OCI-LY7 (cell line): ENCODE measurements around the gene TALDO1. TPM values are rescaled to one million over a fixed set of nuclear protein-coding genes. Genes with fewer than 3 reads are reported as not detected.

Experiments
- BruUV-seq: library from RNA; stranded (reverse); fragments of 400-500 nt; replicated peaks from 2 replicates; lab custom pipeline; 2021; lab: Mats Ljungman, UMichigan
- CTCF ChIA-PET: fragments of 300-600 bp; sonication (Branson Sonifier 250); formaldehyde crosslinking; loops from one replicate; lab custom pipeline; 2022; ENCODE audit warnings: antibody characterized with exemption; ENCODE audit not compliant: unreplicated experiment; lab: Charles Lee
- POLR2A ChIA-PET: fragments of 300-600 bp; sonication (Branson Sonifier 250); formaldehyde crosslinking; loops from one replicate; lab custom pipeline; 2022; ENCODE audit warnings: antibody characterized with exemption; lab: Charles Lee
- DNase-seq: peaks from one replicate; pipeline ENCODE4 v3.0.0-alpha.2; 2015; ENCODE audit warnings: low spot score
- H2AFZ ChIP-seq: fragments of 200-600 bp; sonication (generic), shearing (Covaris generic); 2 replicates; pipeline ENCODE4 v1.6.1; 2014; ENCODE audit warnings: mild to moderate bottlenecking, antibody characterized with exemption, low read length, moderate library complexity
- H3K27ac ChIP-seq: fragments of 200-600 bp; sonication (generic); 2 replicates; pipeline ENCODE4 v1.5.1; 2014; ENCODE audit warnings: mixed run types, low read depth, mild to moderate bottlenecking, moderate library complexity, low read length, inconsistent platforms; ENCODE audit not compliant: poor library complexity, severe bottlenecking
- H3K36me3 ChIP-seq: fragments of 200-600 bp; sonication (generic); 2 replicates; pipeline ENCODE4 v1.6.1; 2014; ENCODE audit warnings: mild to moderate bottlenecking, antibody characterized with exemption, low read length, moderate library complexity, mixed read lengths; ENCODE audit not compliant: insufficient read depth
- H3K4me1 ChIP-seq: fragments of 200-600 bp; sonication (generic); 2 replicates; pipeline ENCODE4 v1.5.1; 2014; ENCODE audit warnings: mild to moderate bottlenecking, low read length; ENCODE audit not compliant: insufficient read depth, poor library complexity, severe bottlenecking
- H3K4me2 ChIP-seq: fragments of 200-600 bp; sonication (generic); 2 replicates; pipeline ENCODE4 v1.6.1; 2014; ENCODE audit warnings: mild to moderate bottlenecking, low read length
- H3K4me3 ChIP-seq: fragments of 200-600 bp; sonication (generic); 2 replicates; pipeline ENCODE4 v1.5.1; 2014; ENCODE audit warnings: mild to moderate bottlenecking, low read depth, low read length; ENCODE audit not compliant: poor library complexity, severe bottlenecking
- H3K79me2 ChIP-seq: fragments of 200-600 bp; sonication (generic); 2 replicates; pipeline ENCODE4 v1.6.1; 2016; ENCODE audit warnings: low read depth, mild to moderate bottlenecking, low read length, moderate library complexity, mixed read lengths; ENCODE audit not compliant: insufficient read depth
- H3K9me2 ChIP-seq: fragments of 200-600 bp; sonication (generic); 2 replicates; pipeline ENCODE4 v1.6.1; 2016; ENCODE audit warnings: mild to moderate bottlenecking, low read length, mixed read lengths; ENCODE audit not compliant: insufficient read depth
- H3K9me3 ChIP-seq: fragments of 200-600 bp; sonication (generic); 2 replicates; pipeline ENCODE4 v1.6.1; 2014; ENCODE audit warnings: mild to moderate bottlenecking, mixed run types, low read length, mixed read lengths
- H4K20me1 ChIP-seq: fragments of 200-600 bp; sonication (generic); 2 replicates; pipeline ENCODE4 v1.6.1; 2014; ENCODE audit warnings: mild to moderate bottlenecking, antibody characterized with exemption, low read length, moderate library complexity, mixed read lengths; ENCODE audit not compliant: insufficient read depth
- CTCF ChIP-seq: fragments of 200-600 bp; sonication (generic); conservative IDR thresholded peaks from 2 replicates; pipeline ENCODE4 v1.5.1; 2014; ENCODE audit warnings: mild to moderate bottlenecking, antibody characterized with exemption, low read length, moderate library complexity, mixed read lengths
- EZH2phosphoT487 ChIP-seq: fragments of 200-600 bp; sonication (generic); IDR thresholded peaks from 2 replicates; pipeline ENCODE4 v1.6.1; 2018; ENCODE audit warnings: low read depth, borderline replicate concordance, mild to moderate bottlenecking, mixed run types, antibody characterized with exemption, low read length, moderate library complexity, mixed read lengths
- intact Hi-C: fragments of 100-400 bp; cut with micrococcal nuclease; formaldehyde crosslinking; loops from one replicate; pipeline ENCODE4 v1.10.0; 2022; ENCODE audit not compliant: unreplicated experiment
- total RNA-seq, 2 experiments: library from RNA; depleted of rRNA in 1 of 2; stranded (reverse); fragments of >200 nt in 1 of 2; shearing (Covaris generic) in 1 of 2; gene quantifications; 2 replicates each; pipeline ENCODE4 v1.2.3, GENCODE V29; 2014 to 2022

TALDO1 gene
- total RNA-seq, 2 experiments from 2014 or later, result 172 to 226 TPM

GRCh38 chr11:782264-783174 lies 35.3 kb downstream of the TALDO1 start:
- Histone ChIP-seq H3K27ac (no peak overlapping the region), H4K20me1 (no peaks in the 10 kb centered on the region), H3K9me2 (no peaks in the 10 kb centered on the region), H3K4me2 (no peak overlapping the region), H2AFZ (no peak overlapping the region), H3K79me2 (no peaks in the 10 kb centered on the region), H3K4me3 (no peak overlapping the region), H3K4me1 (peaks cover 13% of the 10 kb centered on the region), H3K9me3 (no peaks in the 10 kb centered on the region), H3K36me3 (peaks cover 2% of the 10 kb centered on the region; the same call in 1 of the 2 replicates)
- ChIA-PET POLR2A (no interaction called here), CTCF (no interaction called here)
- no TSS peak for BruUV-seq
- DNase-seq, result no peak
- intact Hi-C loops, result no loop called here
- TF ChIP-seq CTCF (no peak), EZH2phosphoT487 (no peak)

DNA sequence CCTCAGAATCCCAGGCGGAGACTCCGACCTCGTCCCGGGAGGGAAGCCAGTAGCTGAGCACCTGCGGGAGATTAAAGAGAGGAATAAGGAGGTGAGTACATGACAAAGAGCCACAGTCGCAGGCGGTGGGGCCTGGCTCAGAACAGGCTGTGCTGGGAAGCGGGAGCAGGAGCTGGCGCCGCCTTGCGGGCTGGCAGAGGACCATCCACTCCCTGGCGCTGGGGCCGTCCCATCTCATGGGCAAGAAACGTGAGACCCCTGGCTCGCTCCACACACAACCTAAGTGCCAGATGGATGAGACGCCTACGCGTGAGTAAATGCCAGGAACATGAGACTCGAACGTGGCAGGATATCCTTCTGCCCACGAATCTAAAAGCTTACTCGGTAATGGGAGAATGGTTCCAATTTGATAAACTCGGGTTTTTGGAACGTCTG lies 36.3 kb downstream of the TALDO1 start:
- peaks cover 2% of the 10 kb centered on the region; the same call in 1 of the 2 replicates for H3K79me2 ChIP-seq
- no peak for DNase-seq
- ChIA-PET CTCF (no interaction called here), POLR2A (interaction anchor here (0.6 kb wide), 1 partner anchor 62 kb away, joined by 3 read pairs; no protein-coding TSS in a partner anchor)
- H3K9me2 ChIP-seq, result no peaks in the 10 kb centered on the region
- no peak for TF ChIP-seq EZH2phosphoT487
- TF ChIP-seq CTCF, result no peak
- H3K4me3 ChIP-seq, result no peak overlapping the region
- H3K9me3 ChIP-seq, result no peaks in the 10 kb centered on the region
- H3K4me2 ChIP-seq, result no peak overlapping the region
- intact Hi-C loops, result no loop called here
- TSS peak; percentile 54 for BruUV-seq
- peaks cover 8% of the 10 kb centered on the region; the same call in 1 of the 2 replicates for H3K36me3 ChIP-seq
- no peaks in the 10 kb centered on the region for H4K20me1 ChIP-seq
- no peak overlapping the region for H2AFZ ChIP-seq
- H3K4me1 ChIP-seq, result peaks cover 18% of the 10 kb centered on the region
- H3K27ac ChIP-seq, result no peak overlapping the region
